Astrocyte of the cerebellum (primary cell): ENCODE data around the gene TARS1.

Experiments used
- DNase-seq: peaks from one replicate; pipeline ENCODE4 v3.0.0-alpha.2; 2011; ENCODE audit warnings: low read depth
- H3K4me3 ChIP-seq: 2 replicates; pipeline ENCODE4 v1.5.1; 2011; ENCODE audit warnings: mild to moderate bottlenecking, low read depth, low read length, moderate library complexity
- in situ Hi-C: cut with HindIII; loops from 2 replicates; pipeline ENCODE4 v1.10.0; 2017; ENCODE audit warnings: low sequenced_read_pairs
- TF ChIP-seq, protein P1 (sequence below): IDR thresholded peaks from 2 replicates; pipeline ENCODE4 v1.5.1; 2012; ENCODE audit warnings: low read length, low read depth, moderate library complexity, mild to moderate bottlenecking; ENCODE audit errors: missing control alignments

TARS1 gene

DNA sequence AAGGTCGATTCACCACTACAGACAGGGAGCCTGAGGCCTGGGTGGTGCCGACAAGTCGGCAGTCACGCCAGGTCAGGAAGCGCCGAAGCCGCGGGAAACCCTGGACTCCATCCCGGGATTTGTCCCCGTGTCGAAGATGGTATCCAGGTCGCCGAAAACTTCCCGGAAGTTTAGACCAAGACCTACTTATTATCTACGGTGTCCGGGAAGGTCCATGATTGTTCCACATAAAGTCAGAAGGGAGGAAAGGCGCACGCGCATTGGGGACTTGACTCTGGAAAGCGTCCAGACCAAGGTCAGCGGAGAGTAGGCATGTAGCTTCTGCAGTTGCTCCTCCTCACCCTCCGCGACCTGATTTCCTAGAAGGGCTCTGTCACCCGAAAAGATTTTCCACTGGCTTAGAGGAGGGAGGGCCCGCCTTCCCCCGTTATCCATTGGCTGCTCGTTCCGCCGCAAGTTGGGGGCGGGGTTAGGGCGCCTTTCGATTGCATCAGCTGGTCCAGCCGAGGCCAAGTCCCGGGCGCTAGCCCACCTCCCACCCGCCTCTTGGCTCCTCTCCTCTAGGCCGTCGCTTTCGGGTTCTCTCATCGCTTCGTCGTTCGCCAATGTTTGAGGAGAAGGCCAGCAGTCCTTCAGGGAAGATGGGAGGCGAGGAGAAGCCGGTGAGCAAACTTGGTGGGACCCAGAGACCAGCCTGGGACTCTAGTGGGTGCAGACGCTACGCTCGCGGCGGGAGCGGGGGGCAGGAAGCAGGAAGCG lies at the start of gene TARS1:
TARS1 (plus strand) TSS at position 484 of the 759 bp plus-strand sequence; CDS start at position 606, 122 bp downstream.
- peak within 1 kb of the TSS; percentile 91 for H3K4me3 ChIP-seq
- in situ Hi-C loops: no loop called here
- TF ChIP-seq, protein P1, sequence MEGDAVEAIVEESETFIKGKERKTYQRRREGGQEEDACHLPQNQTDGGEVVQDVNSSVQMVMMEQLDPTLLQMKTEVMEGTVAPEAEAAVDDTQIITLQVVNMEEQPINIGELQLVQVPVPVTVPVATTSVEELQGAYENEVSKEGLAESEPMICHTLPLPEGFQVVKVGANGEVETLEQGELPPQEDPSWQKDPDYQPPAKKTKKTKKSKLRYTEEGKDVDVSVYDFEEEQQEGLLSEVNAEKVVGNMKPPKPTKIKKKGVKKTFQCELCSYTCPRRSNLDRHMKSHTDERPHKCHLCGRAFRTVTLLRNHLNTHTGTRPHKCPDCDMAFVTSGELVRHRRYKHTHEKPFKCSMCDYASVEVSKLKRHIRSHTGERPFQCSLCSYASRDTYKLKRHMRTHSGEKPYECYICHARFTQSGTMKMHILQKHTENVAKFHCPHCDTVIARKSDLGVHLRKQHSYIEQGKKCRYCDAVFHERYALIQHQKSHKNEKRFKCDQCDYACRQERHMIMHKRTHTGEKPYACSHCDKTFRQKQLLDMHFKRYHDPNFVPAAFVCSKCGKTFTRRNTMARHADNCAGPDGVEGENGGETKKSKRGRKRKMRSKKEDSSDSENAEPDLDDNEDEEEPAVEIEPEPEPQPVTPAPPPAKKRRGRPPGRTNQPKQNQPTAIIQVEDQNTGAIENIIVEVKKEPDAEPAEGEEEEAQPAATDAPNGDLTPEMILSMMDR: no peak
- DNase-seq: peak; percentile 100

DNA sequence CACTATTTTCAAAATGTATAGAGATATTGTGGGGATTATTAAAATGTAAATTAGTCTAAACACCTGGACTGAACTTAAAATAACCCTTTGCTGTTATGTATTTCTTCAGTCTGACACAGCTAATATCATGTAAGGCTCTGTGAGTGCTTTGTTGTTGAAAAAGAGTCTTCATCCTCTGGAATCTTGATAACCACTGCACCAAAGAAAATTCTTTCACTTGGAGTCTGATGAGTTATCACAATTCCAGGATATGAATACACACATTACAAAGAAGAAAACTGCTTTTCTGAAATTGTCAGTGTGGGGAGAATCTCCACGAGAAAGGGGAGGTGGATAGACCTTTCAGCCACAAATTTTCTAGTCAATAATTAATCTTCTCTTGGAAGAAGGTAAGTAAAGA lies 42.3 kb upstream of the TARS1 start:
- no peak overlapping the region for H3K4me3 ChIP-seq
- in situ Hi-C loops: no loop called here
- TF ChIP-seq, protein P1: no peak
- DNase-seq: no peak

DNA sequence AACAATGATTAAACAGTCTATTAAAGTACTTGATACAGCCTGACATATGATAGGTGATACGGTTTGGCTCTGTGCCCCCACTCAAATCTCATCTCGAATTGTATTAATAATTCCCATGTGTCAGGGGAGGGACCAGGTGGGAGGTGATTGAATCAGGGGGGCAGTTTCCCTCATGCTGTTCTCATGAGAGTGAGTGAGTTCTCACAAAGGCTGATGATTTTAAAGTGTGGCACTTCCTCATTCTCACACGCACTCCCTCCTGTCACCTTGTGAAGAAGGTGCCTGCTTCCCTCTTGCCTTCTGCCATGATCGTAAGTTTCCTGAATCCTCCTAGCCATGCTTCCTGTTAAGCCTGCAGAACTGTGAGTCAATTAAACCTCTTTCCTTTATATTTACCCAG lies 40.1 kb upstream of the TARS1 start:
- in situ Hi-C loops: no loop called here
- DNase-seq: no peak
- TF ChIP-seq, protein P1: no peak
- H3K4me3 ChIP-seq: no peak overlapping the region

DNA sequence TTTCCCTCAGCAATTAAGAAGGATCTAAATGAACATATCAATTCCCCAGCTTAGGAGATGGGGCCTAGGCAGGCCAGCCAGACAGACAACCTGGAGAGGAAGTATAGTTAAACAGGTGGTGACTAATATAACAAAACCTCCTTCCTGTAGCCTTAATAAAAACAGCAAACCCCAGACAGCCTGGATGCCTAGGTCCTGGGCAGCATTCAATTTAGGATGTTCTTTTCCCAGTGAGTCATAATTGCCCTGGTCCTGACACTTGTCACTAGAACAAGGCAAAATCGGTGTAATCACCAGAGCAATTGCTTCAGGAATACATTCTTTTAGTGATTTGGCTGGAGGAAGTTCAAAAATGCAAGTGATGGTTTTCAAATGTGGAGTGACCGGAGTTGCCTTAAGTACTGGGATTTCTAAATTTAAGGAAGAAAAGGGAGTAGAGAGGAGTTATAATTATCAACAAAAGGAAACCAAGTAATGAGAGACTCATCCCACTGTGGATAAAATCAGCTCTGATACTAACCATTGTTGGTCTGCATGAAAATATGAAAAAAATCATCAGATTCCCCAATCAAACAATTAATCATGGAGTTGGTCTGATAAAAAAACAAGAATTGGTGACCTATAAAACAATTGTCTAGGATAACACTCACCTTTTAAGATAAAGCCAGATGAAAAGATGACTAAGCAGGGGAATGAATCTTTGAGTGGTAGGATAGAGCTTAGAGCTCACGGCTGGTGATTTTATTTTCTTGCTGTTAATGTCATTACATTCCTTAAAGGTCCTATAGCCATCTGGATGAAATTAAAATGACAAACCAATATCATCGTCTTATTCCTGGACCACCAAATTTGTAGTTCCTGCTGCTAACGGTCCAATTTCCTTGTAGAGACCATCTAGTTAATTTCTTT lies 39.0 kb upstream of the TARS1 start:
- DNase-seq: peak; percentile 11
- no peak overlapping the region for H3K4me3 ChIP-seq
- in situ Hi-C loops: no loop called here
- TF ChIP-seq, protein P1: no peak

DNA sequence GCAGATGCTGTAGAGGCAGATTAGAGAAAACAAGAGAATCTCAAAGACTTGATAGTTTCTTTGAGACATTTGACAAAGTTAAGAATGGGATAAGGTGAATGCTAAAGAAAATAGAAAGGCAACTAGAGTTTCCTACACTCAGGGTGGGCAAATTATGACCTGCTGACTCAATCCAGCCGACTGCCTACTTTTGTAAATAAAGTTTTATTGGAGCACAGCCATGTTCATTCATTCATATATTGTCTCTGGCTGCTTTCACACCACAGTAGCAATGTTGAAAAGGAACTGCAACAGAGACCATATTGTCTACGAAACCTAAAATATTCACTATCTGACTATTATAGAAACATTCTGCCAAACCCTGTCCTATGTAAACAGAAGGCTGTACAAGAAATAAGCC lies 37.6 kb upstream of the TARS1 start:
- TF ChIP-seq, protein P1: no peak
- in situ Hi-C loops: no loop called here
- DNase-seq: no peak
- H3K4me3 ChIP-seq: no peak overlapping the region

DNA sequence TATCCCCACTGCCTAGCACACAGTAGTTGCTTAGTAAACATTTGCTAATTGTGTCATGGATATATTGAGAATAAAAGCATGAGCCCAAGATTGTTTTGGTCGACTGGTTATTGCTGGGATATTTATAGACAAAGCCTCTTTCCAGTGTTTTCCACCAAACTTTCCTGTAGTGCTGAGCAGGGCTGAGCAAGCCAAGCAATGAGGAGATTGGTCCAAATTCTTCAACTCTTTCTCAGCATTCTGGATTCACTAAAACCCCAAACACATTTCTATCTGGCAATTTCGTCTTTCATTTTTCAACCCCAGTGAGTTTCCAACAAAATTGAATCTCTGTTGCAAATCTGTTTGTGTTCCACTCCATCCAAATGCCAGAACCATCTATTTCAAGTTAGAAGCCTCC lies 31.9 kb upstream of the TARS1 start:
- no peak for DNase-seq
- in situ Hi-C loops: no loop called here
- no peak overlapping the region for H3K4me3 ChIP-seq
- TF ChIP-seq, protein P1: no peak
